Measurements from ENCODE around the gene TMEM273. TPM values are rescaled to one million over a fixed set of nuclear protein-coding genes. Genes with fewer than 3 reads are reported as not detected.

The TMEM273 gene
- polyA plus RNA-seq, 1 of the 3 experiments (the other 2 are of a cell fraction): not detected

GRCh38 chr10:49163741-49164140, 24.4 kb downstream of the TMEM273 start:
- ChIA-PET CTCF (interaction anchor here (0.8 to 2.1 kb wide), 17 partner anchors 8 to 507 kb away, joined by 3 to 14 read pairs (median 4); partner anchors contain the start of gene VSTM4), POLR2A (no interaction called here)
- 75% methylated on average over 3 of the region's 4 CpGs for WGBS (ENCODE audit: low lambda C conversion rate)
- Histone ChIP-seq H2AFZ (ENCODE audit: low read depth) (no peak overlapping the region), H3K27me3 (ENCODE audit: insufficient read depth) (no peaks in the 10 kb centered on the region), H4K20me1 (ENCODE audit: insufficient read depth) (no peaks in the 10 kb centered on the region), H3K4me1 (ENCODE audit: control insufficient read depth in 1 of 2, insufficient read depth in 2 of 2, low read depth in 1 of 2, low read length in 1 of 2) (peaks cover 0 to 20% of the 10 kb centered on the region in 2 experiments; a peak in 1 of 4 replicates), H3K27ac (ENCODE audit: low read depth in 2 of 2, low read length in 1 of 2) (no peak overlapping the region), H3K4me3 (ENCODE audit: low read depth in 2 of 2, low read length in 1 of 2) (no peak overlapping the region), H3K9me2 (no peaks in the 10 kb centered on the region), H3K9me3 (no peaks in the 10 kb centered on the region), H3K79me2 (ENCODE audit: insufficient read depth) (no peaks in the 10 kb centered on the region), H3K36me3 (replicated peaks in 1 of 2; ENCODE audit: control insufficient read depth in 1 of 2, insufficient read depth in 2 of 2, low read length in 1 of 2) (no peaks in the 10 kb centered on the region), H3F3A (replicated peaks; ENCODE audit: insufficient read depth) (no peaks in the 10 kb centered on the region), H3K4me2 (no peak overlapping the region), H3K9ac (no peak overlapping the region)
- TF ChIP-seq NRF1 (IDR thresholded peaks at IDR 0.05; ENCODE audit: low read depth, low read length) (no peak), SMC3 (IDR thresholded peaks at IDR 0.05; ENCODE audit: low read depth, low read length) (no peak), CTCF (IDR thresholded peaks at IDR 0.05) (no peak), MAX (IDR thresholded peaks at IDR 0.05; ENCODE audit: low read depth) (no peak), MEF2A (IDR thresholded peaks at IDR 0.05; ENCODE audit: borderline replicate concordance, low read depth) (no peak), RFX5 (IDR thresholded peaks at IDR 0.05; ENCODE audit: low read length) (no peak), TEAD4 (IDR thresholded peaks at IDR 0.05; ENCODE audit: borderline replicate concordance, insufficient read depth) (no peak), POLR2AphosphoS5 (IDR thresholded peaks at IDR 0.05; ENCODE audit: low read depth, low read length) (no peak), MXI1 (IDR thresholded peaks at IDR 0.05; ENCODE audit: low read depth, low read length) (no peak), EP300 (IDR thresholded peaks at IDR 0.05; ENCODE audit: borderline replicate concordance in 1 of 2, low read depth in 1 of 2, low read length in 1 of 2) (no peak), SIN3A (IDR thresholded peaks at IDR 0.05; ENCODE audit: borderline replicate concordance, low read depth, low read length) (no peak), ZBTB33 (IDR thresholded peaks at IDR 0.05; ENCODE audit: borderline replicate concordance, low read depth) (no peak), ELF1 (IDR thresholded peaks at IDR 0.05) (no peak), GABPA (IDR thresholded peaks at IDR 0.05; ENCODE audit: low read depth) (no peak), NFIC (IDR thresholded peaks at IDR 0.05; ENCODE audit: borderline replicate concordance) (no peak), YY1 (IDR thresholded peaks at IDR 0.05; ENCODE audit: low read depth) (no peak), FOXJ3 (CRISPR knock-in tag; IDR thresholded peaks at IDR 0.05) (no peak), PBX3 (IDR thresholded peaks at IDR 0.05) (no peak)
- DNase-seq: no peak

Data from SK-N-SH (cell line).